ENCODE results near the gene ANTXRL. TPM values are rescaled to one million over a fixed set of nuclear protein-coding genes. Genes with fewer than 3 reads are reported as not detected.
A peak's percentile ranks its signal among the peaks of the same experiment; 100 is the strongest.

The ANTXRL gene
- total RNA-seq, 4 donors from 2014 or later = not detected

GRCh38 chr10:46296641-46297141 lies 9.9 kb downstream of the ANTXRL start:
- Histone ChIP-seq H3K9me3 (no peaks in the 10 kb centered on the region), H3K27me3 (no peaks in the 10 kb centered on the region), H3K27ac (no peak overlapping the region), H3K4me1 (peaks cover 16% of the 10 kb centered on the region), H3K36me3 (no peaks in the 10 kb centered on the region), H3K4me3 (no peak overlapping the region)
- TF ChIP-seq POLR2A (IDR thresholded peaks at IDR 0.05) (no peak), EP300 (IDR thresholded peaks at IDR 0.05) (no peak), CTCF (IDR thresholded peaks at IDR 0.05) (no peak), POLR2AphosphoS5 (IDR thresholded peaks at IDR 0.05) (no peak)
- 70% methylated on average over 4 of the region's 5 CpGs for WGBS
- DNase-seq (ENCODE audit: low spot score in 2 of 2) = peak in 1 of 2 donors; percentile 61

GRCh38 chr10:46297406-46298204 lies 10.8 kb downstream of the ANTXRL start:
- TF ChIP-seq EP300 (IDR thresholded peaks at IDR 0.05) = no peak
- no peak for TF ChIP-seq POLR2AphosphoS5 (IDR thresholded peaks at IDR 0.05)
- TF ChIP-seq POLR2A (IDR thresholded peaks at IDR 0.05) = no peak
- no peak for TF ChIP-seq CTCF (IDR thresholded peaks at IDR 0.05)
- no peaks in the 10 kb centered on the region for H3K36me3 ChIP-seq
- no peak overlapping the region for H3K27ac ChIP-seq
- H3K9me3 ChIP-seq = no peaks in the 10 kb centered on the region
- H3K27me3 ChIP-seq = no peaks in the 10 kb centered on the region
- no peak for DNase-seq (ENCODE audit: low spot score in 2 of 2)
- 73% methylated on average over 11 of the region's 16 CpGs for WGBS
- peaks cover 9% of the 10 kb centered on the region for H3K4me1 ChIP-seq
- H3K4me3 ChIP-seq = no peak overlapping the region

- Histone ChIP-seq H3K27me3 (no peaks in the 10 kb centered on the region), H3K4me1 (peaks cover 5% of the 10 kb centered on the region), H3K36me3 (no peaks in the 10 kb centered on the region), H3K27ac (no peak overlapping the region), H3K9me3 (no peaks in the 10 kb centered on the region), H3K4me3 (no peak overlapping the region)
- no peak for DNase-seq (ENCODE audit: low spot score in 2 of 2)
- TF ChIP-seq CTCF (IDR thresholded peaks at IDR 0.05) = no peak
- TF ChIP-seq EP300 (IDR thresholded peaks at IDR 0.05) = no peak
- TF ChIP-seq POLR2A (IDR thresholded peaks at IDR 0.05) = no peak
- no peak for TF ChIP-seq POLR2AphosphoS5 (IDR thresholded peaks at IDR 0.05)
- 78% methylated on average over 9 of the region's 9 CpGs for WGBS
These were observed 11.9 kb downstream of the ANTXRL start for GRCh38 chr10:46298477-46299285.

- no peaks in the 10 kb centered on the region for H3K36me3 ChIP-seq
- 87% methylated on average over 5 of the region's 5 CpGs for WGBS
- H3K27ac ChIP-seq = no peak overlapping the region
- TF ChIP-seq POLR2A (IDR thresholded peaks at IDR 0.05) = no peak
- TF ChIP-seq EP300 (IDR thresholded peaks at IDR 0.05) = no peak
- no peak for TF ChIP-seq POLR2AphosphoS5 (IDR thresholded peaks at IDR 0.05)
- TF ChIP-seq CTCF (IDR thresholded peaks at IDR 0.05) = no peak
- no peak overlapping the region for H3K4me3 ChIP-seq
- no peaks in the 10 kb centered on the region for H3K9me3 ChIP-seq
- no peak for DNase-seq (ENCODE audit: low spot score in 2 of 2)
- H3K27me3 ChIP-seq = no peaks in the 10 kb centered on the region
- peaks cover 5% of the 10 kb centered on the region for H3K4me1 ChIP-seq
These were observed 12.4 kb downstream of the ANTXRL start for GRCh38 chr10:46299286-46299535.

Measured in suprapubic skin (tissue), 4 donors.